Right atrium auricular region (tissue), 2 donors: Measurements from ENCODE around the gene CCNY. TPM values are rescaled to one million over a fixed set of nuclear protein-coding genes. Genes with fewer than 3 reads are reported as not detected.
"Not testable (repeated sequence)": the region's sequence is repeated elsewhere in the genome, so short reads cannot be mapped to it uniquely, and the experiment has no call there.

ENCODE experiments used
- DNase-seq: peaks from one replicate; pipeline ENCODE4 v3.0.0-alpha.2; 2019; ENCODE audit warnings: low spot score
- H3K27ac ChIP-seq, 2 donors: fragments of 200-600 bp; sonication (generic); 1 replicate in 1 of 2; 2 replicates in 1 of 2; pipeline ENCODE4 v1.5.1; 2016 to 2019
- H3K27me3 ChIP-seq, 2 donors: fragments of 200-600 bp; sonication (generic); one replicate each; pipeline versions ENCODE4 v1.5.1 to v1.6.0; 2017 to 2019
- H3K36me3 ChIP-seq: fragments of 200-600 bp; sonication (generic); one replicate; pipeline ENCODE4 v1.5.1; 2016
- H3K4me1 ChIP-seq, 2 donors: fragments of 200-600 bp; sonication (generic); one replicate each; pipeline versions ENCODE4 v1.5.1 to v1.6.0; 2017 to 2019
- H3K4me3 ChIP-seq, 2 donors: fragments of 200-600 bp; sonication (generic); 1 replicate in 1 of 2; 2 replicates in 1 of 2; pipeline ENCODE4 v1.5.1; 2017 to 2019; ENCODE audit warnings: mild to moderate bottlenecking in 1 of 2, moderate library complexity in 1 of 2
- H3K9me3 ChIP-seq, 2 donors: fragments of 200-600 bp; sonication (generic); one replicate each; pipeline ENCODE4 v1.5.1; 2019
- total RNA-seq, 2 donors: library from RNA; depleted of rRNA; stranded (reverse); fragments of >200 nt; gene quantifications; one replicate each; pipeline ENCODE4 v1.1.0, GENCODE V29; 2016
- TF ChIP-seq, protein P1 (sequence below), 2 donors: fragments of 200-600 bp; sonication (generic); IDR thresholded peaks; one replicate each; pipeline ENCODE4 v1.5.1; 2019; ENCODE audit warnings: antibody characterized with exemption in 2 of 2

The CCNY gene
- total RNA-seq, 2 donors from 2014 or later = 35.6 to 58.1 TPM

DNA sequence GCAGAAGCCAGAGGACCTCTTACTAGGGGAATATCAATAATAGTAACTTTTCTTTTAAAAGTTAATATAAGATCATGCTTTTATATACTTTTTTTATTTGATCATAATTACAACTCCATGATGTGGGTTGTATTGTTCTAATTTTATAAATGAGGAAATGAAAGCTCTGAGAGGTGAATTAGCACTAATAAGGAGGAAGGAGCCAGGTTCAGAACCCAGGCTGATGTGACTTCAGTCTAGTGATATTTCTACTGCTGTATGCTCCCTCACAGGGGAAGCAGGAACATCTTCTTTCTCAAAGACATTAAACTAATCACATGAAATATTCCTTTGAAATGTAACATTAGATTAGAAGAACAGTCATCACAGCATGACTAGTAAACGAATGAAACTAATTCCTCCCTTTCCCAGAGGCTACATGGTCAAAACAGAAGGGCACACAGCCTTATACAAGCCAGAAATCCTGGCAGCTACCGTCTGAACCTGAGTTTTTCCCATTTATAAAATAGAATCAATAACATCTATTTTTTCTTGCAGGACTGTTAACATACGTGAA is 187.4 kb downstream of the CCNY start:
- H3K4me1 ChIP-seq = no peaks in the 10 kb centered on the region
- DNase-seq = no peak
- no peak overlapping the region for H3K4me3 ChIP-seq
- no peaks in the 10 kb centered on the region for H3K9me3 ChIP-seq
- no peaks in the 10 kb centered on the region for H3K36me3 ChIP-seq
- TF ChIP-seq, protein P1, sequence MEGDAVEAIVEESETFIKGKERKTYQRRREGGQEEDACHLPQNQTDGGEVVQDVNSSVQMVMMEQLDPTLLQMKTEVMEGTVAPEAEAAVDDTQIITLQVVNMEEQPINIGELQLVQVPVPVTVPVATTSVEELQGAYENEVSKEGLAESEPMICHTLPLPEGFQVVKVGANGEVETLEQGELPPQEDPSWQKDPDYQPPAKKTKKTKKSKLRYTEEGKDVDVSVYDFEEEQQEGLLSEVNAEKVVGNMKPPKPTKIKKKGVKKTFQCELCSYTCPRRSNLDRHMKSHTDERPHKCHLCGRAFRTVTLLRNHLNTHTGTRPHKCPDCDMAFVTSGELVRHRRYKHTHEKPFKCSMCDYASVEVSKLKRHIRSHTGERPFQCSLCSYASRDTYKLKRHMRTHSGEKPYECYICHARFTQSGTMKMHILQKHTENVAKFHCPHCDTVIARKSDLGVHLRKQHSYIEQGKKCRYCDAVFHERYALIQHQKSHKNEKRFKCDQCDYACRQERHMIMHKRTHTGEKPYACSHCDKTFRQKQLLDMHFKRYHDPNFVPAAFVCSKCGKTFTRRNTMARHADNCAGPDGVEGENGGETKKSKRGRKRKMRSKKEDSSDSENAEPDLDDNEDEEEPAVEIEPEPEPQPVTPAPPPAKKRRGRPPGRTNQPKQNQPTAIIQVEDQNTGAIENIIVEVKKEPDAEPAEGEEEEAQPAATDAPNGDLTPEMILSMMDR (IDR thresholded peaks at IDR 0.05) = no peak
- H3K27ac ChIP-seq = no peak overlapping the region
- H3K27me3 ChIP-seq = no peaks in the 10 kb centered on the region

GRCh38 chr10:35526746-35527145 is 190.4 kb downstream of the CCNY start:
- no peaks in the 10 kb centered on the region for H3K27me3 ChIP-seq
- peaks cover 9% of the 10 kb centered on the region for H3K36me3 ChIP-seq
- no peaks in the 10 kb centered on the region for H3K4me1 ChIP-seq
- H3K4me3 ChIP-seq = no peak overlapping the region
- H3K9me3 ChIP-seq = no peaks in the 10 kb centered on the region
- H3K27ac ChIP-seq = no peak overlapping the region
- no peak for DNase-seq
- TF ChIP-seq, protein P1 (IDR thresholded peaks at IDR 0.05) = no peak

- Histone ChIP-seq H3K36me3 (peaks cover 37% of the 10 kb centered on the region), H3K9me3 (no peaks in the 10 kb centered on the region), H3K27ac (no peak overlapping the region), H3K4me3 (no peak overlapping the region), H3K27me3 (no peaks in the 10 kb centered on the region), H3K4me1 (no peaks in the 10 kb centered on the region)
- no peak for DNase-seq
- TF ChIP-seq, protein P1 (IDR thresholded peaks at IDR 0.05) = no peak
Observed at GRCh38 chr10:35532141-35532540, 195.8 kb downstream of the CCNY start.

- Histone ChIP-seq H3K4me3 (no peak overlapping the region), H3K9me3 (no peaks in the 10 kb centered on the region), H3K4me1 (no peaks in the 10 kb centered on the region), H3K36me3 (peaks cover 37% of the 10 kb centered on the region), H3K27ac (no peak overlapping the region), H3K27me3 (no peaks in the 10 kb centered on the region)
- no peak for DNase-seq
- TF ChIP-seq, protein P1 (IDR thresholded peaks at IDR 0.05) = no peak
Observed at GRCh38 chr10:35533565-35533964, 197.3 kb downstream of the CCNY start.

DNA sequence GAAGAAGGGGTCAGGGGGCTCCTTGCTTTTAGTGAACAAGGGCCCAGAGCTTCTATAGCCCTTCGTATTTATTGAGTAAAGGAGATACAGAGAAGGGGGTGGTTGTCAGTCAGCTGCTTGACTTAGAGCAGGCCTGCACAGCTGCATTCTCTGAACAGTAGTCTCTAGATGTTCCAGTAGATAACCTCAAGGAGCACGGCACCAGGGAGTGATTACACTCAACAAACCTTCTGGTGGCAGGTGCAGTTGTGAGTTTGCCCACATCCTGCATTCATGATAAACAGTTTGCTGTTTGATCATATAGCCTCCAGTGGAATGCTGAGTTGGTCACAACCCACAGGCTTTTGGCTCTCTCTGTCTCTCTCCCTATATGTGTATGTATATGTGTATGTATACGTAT is 198.8 kb downstream of the CCNY start:
- H3K9me3 ChIP-seq = no peaks in the 10 kb centered on the region
- TF ChIP-seq, protein P1 (IDR thresholded peaks at IDR 0.05) = no peak
- no peaks in the 10 kb centered on the region for H3K4me1 ChIP-seq
- H3K27me3 ChIP-seq = no peaks in the 10 kb centered on the region
- no peak for DNase-seq
- H3K4me3 ChIP-seq = no peak overlapping the region
- H3K27ac ChIP-seq = no peak overlapping the region
- H3K36me3 ChIP-seq = peaks cover 37% of the 10 kb centered on the region

GRCh38 chr10:35536789-35537188 is 200.5 kb downstream of the CCNY start:
- DNase-seq = no peak
- Histone ChIP-seq H3K4me3 (no peak overlapping the region), H3K27ac (no peak overlapping the region), H3K4me1 (no peaks in the 10 kb centered on the region), H3K36me3 (peaks cover 34% of the 10 kb centered on the region), H3K9me3 (no peaks in the 10 kb centered on the region), H3K27me3 (no peaks in the 10 kb centered on the region)
- TF ChIP-seq, protein P1 (IDR thresholded peaks at IDR 0.05) = no peak

DNA sequence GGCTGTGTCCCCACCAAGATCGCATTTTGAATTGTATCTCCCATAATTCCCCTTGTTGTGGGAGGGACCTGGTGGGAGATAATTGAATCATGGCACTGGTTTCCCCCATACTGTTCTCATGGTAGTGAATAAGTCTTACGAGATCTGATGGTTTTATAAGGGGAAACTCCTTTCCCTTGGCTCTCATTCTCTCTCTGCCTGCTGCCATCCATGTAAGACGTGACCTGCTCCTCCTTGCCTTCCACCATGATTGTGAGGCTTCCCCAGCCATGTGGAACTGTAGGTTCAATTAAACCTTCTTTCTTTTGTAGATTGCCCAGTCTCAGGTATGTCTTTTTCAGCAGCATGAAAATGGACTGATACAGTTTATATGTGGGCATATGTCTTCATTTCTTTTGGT is 201.6 kb downstream of the CCNY start:
- not testable (repeated sequence) for H3K9me3 ChIP-seq, H3K27ac ChIP-seq
- H3K36me3 ChIP-seq = peaks cover 24% of the 10 kb centered on the region

More for the DNA sequence above, 201.6 kb downstream of the CCNY start:
- not testable (repeated sequence) for H3K27me3 ChIP-seq, H3K4me1 ChIP-seq, H3K4me3 ChIP-seq, DNase-seq
